Panc1 (cell line): Measurements from ENCODE around the gene NFE2. TPM values are rescaled to one million over a fixed set of nuclear protein-coding genes. Genes with fewer than 3 reads are reported as not detected.

ENCODE experiments used
- ATAC-seq: fragments of 200-7000 bp; cut with Tn5 transposase; 2 replicates; pipeline ENCODE4 v1.9.1; 2020; ENCODE audit warnings: mild to moderate bottlenecking, moderate library complexity
- BruUV-seq: library from RNA; stranded (reverse); fragments of 400-500 nt; replicated peaks from 2 replicates; lab custom pipeline; 2021; lab: Mats Ljungman, UMichigan
- CTCF ChIA-PET: fragments of 300-600 bp; sonication (Branson Sonifier 250); formaldehyde crosslinking; loops from one replicate; lab custom pipeline; 2022; ENCODE audit warnings: antibody characterized with exemption; lab: Charles Lee
- POLR2A ChIA-PET: fragments of 300-600 bp; sonication (Branson Sonifier 250); formaldehyde crosslinking; loops from one replicate; lab custom pipeline; 2022; ENCODE audit warnings: antibody characterized with exemption; lab: Charles Lee
- DNase-seq: peaks from one replicate; pipeline ENCODE4 v3.0.0-alpha.2; 2010; ENCODE audit warnings: low read depth, low spot score
- H3K27ac ChIP-seq: 2 replicates; pipeline ENCODE4 v1.5.1; 2011; ENCODE audit warnings: mild to moderate bottlenecking, low read length, inconsistent platforms
- H3K27me3 ChIP-seq: fragments of 200-500 bp; sonication (Bioruptor generic); 2 replicates; pipeline ENCODE4 v1.6.0; 2014; ENCODE audit warnings: low read length, inconsistent platforms; ENCODE audit not compliant: control insufficient read depth, insufficient read depth
- H3K36me3 ChIP-seq: fragments of 200-500 bp; sonication (Bioruptor generic); 2 replicates; pipeline ENCODE4 v1.5.1; 2014; ENCODE audit warnings: inconsistent platforms, mild to moderate bottlenecking, low read length, moderate library complexity; ENCODE audit not compliant: control insufficient read depth, insufficient read depth
- H3K4me1 ChIP-seq: 2 replicates; pipeline ENCODE4 v1.5.1; 2011; ENCODE audit warnings: inconsistent platforms, mild to moderate bottlenecking, low read length, moderate library complexity; ENCODE audit not compliant: control insufficient read depth, insufficient read depth
- H3K4me3 ChIP-seq, 2 experiments: 2 replicates each; pipeline ENCODE4 v1.5.1; 2011 to 2012; ENCODE audit warnings: low read depth in 2 of 2, low read length in 2 of 2, mild to moderate bottlenecking in 2 of 2, inconsistent platforms in 1 of 2, moderate library complexity in 1 of 2
- H3K9me3 ChIP-seq: fragments of 200-500 bp; sonication (Bioruptor generic); 2 replicates; pipeline ENCODE4 v1.5.1; 2014; ENCODE audit warnings: low read depth, mild to moderate bottlenecking, inconsistent platforms, low read length, moderate library complexity; ENCODE audit not compliant: control insufficient read depth, insufficient read depth
- POLR2AphosphoS5 ChIP-seq: IDR thresholded peaks from 2 replicates; pipeline ENCODE4 v1.6.1; 2012; ENCODE audit warnings: mild to moderate bottlenecking, low read depth, low read length, moderate library complexity
- SIN3A ChIP-seq: IDR thresholded peaks from 2 replicates; pipeline ENCODE4 v1.6.1; 2012; ENCODE audit warnings: low read depth, mild to moderate bottlenecking, low read length, moderate library complexity, borderline replicate concordance; ENCODE audit not compliant: insufficient read depth
- TCF7L2 ChIP-seq: IDR thresholded peaks from 2 replicates; pipeline ENCODE4 v1.6.1; 2011; ENCODE audit warnings: mild to moderate bottlenecking, low read depth, low read length, inconsistent platforms
- in situ Hi-C: cut with HindIII; loops from 2 replicates; pipeline ENCODE4 v1.10.0; 2016; ENCODE audit warnings: low sequenced_read_pairs, low pct_unique_long_range_greater_than_20kb
- intact Hi-C: fragments of 100-400 bp; cut with micrococcal nuclease; formaldehyde crosslinking; loops from one replicate; pipeline ENCODE4 v1.10.0; 2022; ENCODE audit not compliant: unreplicated experiment
- total RNA-seq: library from RNA; stranded (reverse); gene quantifications from one replicate; pipeline ENCODE4 v1.2.1, GENCODE V29; 2021; ENCODE audit not compliant: unreplicated experiment
- TF ChIP-seq, protein P1 (sequence below): fragments of 450-650 bp; IDR thresholded peaks from 2 replicates; pipeline ENCODE4 v1.5.1; 2017; ENCODE audit warnings: mild to moderate bottlenecking
- TF ChIP-seq, protein P2 (sequence below), 2 experiments: IDR thresholded peaks; 2 replicates each; pipeline ENCODE4 v1.6.1; 2011 to 2012; ENCODE audit warnings: low read depth in 2 of 2, control low read depth in 1 of 2, low read length in 1 of 2, mild to moderate bottlenecking in 1 of 2, moderate library complexity in 1 of 2; ENCODE audit not compliant: insufficient read depth in 1 of 2

NFE2 gene
- total RNA-seq, 1 experiment from 2014 or later: 0.26 TPM

DNA sequence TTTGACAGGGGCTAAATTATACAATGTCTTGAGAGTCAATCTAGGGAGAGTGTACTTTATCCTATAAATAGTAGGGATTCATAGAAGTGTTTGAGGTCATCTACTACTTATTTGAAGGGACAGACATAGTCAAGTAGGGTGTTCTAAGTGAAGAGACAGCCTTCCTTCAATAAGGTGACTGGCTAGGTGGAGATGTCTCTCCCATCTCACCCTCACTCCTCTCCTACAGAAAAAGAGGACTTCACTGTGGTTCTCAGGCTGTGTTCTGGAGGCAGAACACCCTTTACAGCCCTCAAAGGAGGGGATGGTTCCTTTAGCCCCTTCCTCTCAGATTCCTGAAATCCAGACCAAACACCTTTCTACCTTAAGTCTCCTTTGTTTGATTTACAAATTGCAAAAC lies 2.8 kb upstream of the NFE2 start:
- in situ Hi-C loops (no loop called here), intact Hi-C loops (no loop called here)
- no peak overlapping the region for H3K27ac ChIP-seq
- no peak overlapping the region for H3K4me3 ChIP-seq
- H3K36me3 ChIP-seq: no peaks in the 10 kb centered on the region
- DNase-seq (no peak), ATAC-seq (no peak)
- no peaks in the 10 kb centered on the region for H3K9me3 ChIP-seq
- BruUV-seq: no TSS peak
- ChIA-PET CTCF (interaction anchor here (0.6 kb wide), 1 partner anchor 1435 kb away, joined by 3 read pairs; no protein-coding TSS in a partner anchor), POLR2A (no interaction called here)
- TF ChIP-seq, protein P1, sequence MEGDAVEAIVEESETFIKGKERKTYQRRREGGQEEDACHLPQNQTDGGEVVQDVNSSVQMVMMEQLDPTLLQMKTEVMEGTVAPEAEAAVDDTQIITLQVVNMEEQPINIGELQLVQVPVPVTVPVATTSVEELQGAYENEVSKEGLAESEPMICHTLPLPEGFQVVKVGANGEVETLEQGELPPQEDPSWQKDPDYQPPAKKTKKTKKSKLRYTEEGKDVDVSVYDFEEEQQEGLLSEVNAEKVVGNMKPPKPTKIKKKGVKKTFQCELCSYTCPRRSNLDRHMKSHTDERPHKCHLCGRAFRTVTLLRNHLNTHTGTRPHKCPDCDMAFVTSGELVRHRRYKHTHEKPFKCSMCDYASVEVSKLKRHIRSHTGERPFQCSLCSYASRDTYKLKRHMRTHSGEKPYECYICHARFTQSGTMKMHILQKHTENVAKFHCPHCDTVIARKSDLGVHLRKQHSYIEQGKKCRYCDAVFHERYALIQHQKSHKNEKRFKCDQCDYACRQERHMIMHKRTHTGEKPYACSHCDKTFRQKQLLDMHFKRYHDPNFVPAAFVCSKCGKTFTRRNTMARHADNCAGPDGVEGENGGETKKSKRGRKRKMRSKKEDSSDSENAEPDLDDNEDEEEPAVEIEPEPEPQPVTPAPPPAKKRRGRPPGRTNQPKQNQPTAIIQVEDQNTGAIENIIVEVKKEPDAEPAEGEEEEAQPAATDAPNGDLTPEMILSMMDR: no peak
- TF ChIP-seq TCF7L2 (no peak), SIN3A (no peak), POLR2AphosphoS5 (no peak)
- TF ChIP-seq, protein P2, sequence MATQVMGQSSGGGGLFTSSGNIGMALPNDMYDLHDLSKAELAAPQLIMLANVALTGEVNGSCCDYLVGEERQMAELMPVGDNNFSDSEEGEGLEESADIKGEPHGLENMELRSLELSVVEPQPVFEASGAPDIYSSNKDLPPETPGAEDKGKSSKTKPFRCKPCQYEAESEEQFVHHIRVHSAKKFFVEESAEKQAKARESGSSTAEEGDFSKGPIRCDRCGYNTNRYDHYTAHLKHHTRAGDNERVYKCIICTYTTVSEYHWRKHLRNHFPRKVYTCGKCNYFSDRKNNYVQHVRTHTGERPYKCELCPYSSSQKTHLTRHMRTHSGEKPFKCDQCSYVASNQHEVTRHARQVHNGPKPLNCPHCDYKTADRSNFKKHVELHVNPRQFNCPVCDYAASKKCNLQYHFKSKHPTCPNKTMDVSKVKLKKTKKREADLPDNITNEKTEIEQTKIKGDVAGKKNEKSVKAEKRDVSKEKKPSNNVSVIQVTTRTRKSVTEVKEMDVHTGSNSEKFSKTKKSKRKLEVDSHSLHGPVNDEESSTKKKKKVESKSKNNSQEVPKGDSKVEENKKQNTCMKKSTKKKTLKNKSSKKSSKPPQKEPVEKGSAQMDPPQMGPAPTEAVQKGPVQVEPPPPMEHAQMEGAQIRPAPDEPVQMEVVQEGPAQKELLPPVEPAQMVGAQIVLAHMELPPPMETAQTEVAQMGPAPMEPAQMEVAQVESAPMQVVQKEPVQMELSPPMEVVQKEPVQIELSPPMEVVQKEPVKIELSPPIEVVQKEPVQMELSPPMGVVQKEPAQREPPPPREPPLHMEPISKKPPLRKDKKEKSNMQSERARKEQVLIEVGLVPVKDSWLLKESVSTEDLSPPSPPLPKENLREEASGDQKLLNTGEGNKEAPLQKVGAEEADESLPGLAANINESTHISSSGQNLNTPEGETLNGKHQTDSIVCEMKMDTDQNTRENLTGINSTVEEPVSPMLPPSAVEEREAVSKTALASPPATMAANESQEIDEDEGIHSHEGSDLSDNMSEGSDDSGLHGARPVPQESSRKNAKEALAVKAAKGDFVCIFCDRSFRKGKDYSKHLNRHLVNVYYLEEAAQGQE (IDR thresholded peaks at IDR 0.05; ENCODE audit: insufficient read depth in 1 of 2, low read depth in 2 of 2, low read length in 1 of 2): no peak
- peaks cover 14% of the 10 kb centered on the region for H3K4me1 ChIP-seq
- peaks cover 13% of the 10 kb centered on the region; the same call in 1 of the 2 replicates for H3K27me3 ChIP-seq

DNA sequence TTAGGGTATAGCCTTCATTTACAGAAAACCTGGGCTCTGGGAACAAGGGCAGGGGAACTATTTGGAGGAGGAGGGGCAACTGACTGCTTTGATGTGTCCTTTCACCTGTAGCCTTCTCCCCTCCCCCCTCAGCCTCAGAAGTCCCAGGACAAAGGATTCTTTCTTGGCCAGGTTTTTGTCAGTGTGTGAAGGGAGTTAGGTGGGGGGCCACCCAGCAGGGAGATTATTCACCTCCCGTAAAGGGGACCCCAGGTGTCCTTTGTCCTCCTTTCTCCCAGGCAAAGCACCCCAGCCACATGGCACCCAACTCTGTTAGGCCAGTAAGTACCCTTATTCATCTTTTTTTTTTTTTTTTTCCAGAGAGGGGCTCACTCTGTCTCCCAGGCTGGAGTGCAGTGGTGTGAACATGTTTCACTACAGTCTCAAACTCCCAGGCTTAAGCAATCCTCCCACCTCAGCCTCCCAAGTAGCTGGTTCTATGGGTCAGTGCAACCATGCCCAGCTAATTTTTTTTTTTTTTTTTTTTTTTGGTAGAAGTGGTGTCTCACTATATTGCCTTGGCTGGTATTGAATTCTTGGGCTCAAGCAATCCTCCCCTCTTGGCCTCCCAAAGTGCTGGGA lies 723 bp upstream of the NFE2 start:
- H3K9me3 ChIP-seq: no peaks in the 10 kb centered on the region
- TF ChIP-seq POLR2AphosphoS5: no peak
- TF ChIP-seq, protein P1: no peak
- no peak for TF ChIP-seq TCF7L2
- no peak for TF ChIP-seq SIN3A
- TF ChIP-seq, protein P2 (IDR thresholded peaks at IDR 0.05; ENCODE audit: insufficient read depth in 1 of 2, low read depth in 2 of 2, low read length in 1 of 2): no peak
- BruUV-seq: no TSS peak
- H3K4me1 ChIP-seq: peaks cover 14% of the 10 kb centered on the region
- H3K4me3 ChIP-seq: no peak overlapping the region; a peak in 1 of 4 replicates
- no peak for DNase-seq
- intact Hi-C loops: no loop called here
- ChIA-PET POLR2A (no interaction called here), CTCF (no interaction called here)
- in situ Hi-C loops: no loop called here
- H3K27ac ChIP-seq: no peak overlapping the region
- peaks cover 13% of the 10 kb centered on the region; the same call in 1 of the 2 replicates for H3K27me3 ChIP-seq
- no peaks in the 10 kb centered on the region for H3K36me3 ChIP-seq
- ATAC-seq: no peak
